HUDEP-2 (cell line): Measurements from ENCODE around the gene PCDH1.

Experiments
- DNase-seq, 76 experiments: peaks; one replicate each; lab custom pipeline; 2025; ENCODE audit not compliant: unreplicated experiment in 76 of 76; lab: John Stamatoyannopoulos, UW

The PCDH1 gene

DNA sequence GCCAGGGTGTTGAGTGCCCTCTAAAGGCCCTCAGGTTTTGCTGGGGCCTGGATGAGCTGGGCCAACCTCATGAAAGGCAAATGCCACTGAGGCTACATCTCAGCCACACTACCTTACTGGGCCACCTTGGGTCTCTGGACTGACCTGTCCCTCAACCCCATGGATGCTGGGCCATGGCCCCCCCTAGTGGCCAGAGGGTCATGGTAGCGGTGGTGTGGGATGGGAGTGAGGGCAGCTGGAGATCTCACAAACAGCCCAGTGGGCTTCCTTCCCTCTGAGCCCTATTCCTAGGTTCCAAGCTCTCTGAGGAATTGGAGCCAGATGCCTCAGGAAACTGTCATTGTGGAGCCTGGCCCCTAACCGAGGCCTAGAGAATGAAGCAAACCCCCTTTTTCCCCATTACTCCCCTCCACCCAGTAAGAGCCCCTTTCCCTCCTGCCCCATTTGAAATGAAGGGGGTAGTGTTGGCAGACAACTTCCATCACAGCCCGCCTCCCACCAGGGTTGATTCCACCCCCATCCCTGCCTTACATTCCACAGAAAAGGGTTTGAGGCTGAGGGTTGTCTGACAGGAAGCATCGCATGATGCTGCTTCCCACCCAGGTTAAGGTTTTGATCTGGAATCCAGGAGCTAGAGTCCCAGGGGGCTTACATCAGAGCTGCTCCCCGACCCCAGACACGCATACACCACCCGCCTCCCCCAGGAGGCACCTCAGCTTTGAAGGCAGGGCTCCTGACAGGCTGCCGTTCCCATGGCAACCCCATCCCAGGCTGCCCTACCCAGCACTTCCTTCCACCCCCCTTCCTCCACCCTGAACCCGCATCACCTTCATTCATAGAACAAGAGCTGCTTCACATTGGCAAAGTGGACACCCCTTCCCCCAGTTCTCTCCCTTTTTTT, 63.9 kb downstream of the PCDH1 start:
- peak in 39 of 76 experiments; percentile 2 to 61 (median 19) for DNase-seq

- DNase-seq, result no peak
Measured at GRCh38 chr5:141812512-141812911, 65.7 kb downstream of the PCDH1 start.

DNA sequence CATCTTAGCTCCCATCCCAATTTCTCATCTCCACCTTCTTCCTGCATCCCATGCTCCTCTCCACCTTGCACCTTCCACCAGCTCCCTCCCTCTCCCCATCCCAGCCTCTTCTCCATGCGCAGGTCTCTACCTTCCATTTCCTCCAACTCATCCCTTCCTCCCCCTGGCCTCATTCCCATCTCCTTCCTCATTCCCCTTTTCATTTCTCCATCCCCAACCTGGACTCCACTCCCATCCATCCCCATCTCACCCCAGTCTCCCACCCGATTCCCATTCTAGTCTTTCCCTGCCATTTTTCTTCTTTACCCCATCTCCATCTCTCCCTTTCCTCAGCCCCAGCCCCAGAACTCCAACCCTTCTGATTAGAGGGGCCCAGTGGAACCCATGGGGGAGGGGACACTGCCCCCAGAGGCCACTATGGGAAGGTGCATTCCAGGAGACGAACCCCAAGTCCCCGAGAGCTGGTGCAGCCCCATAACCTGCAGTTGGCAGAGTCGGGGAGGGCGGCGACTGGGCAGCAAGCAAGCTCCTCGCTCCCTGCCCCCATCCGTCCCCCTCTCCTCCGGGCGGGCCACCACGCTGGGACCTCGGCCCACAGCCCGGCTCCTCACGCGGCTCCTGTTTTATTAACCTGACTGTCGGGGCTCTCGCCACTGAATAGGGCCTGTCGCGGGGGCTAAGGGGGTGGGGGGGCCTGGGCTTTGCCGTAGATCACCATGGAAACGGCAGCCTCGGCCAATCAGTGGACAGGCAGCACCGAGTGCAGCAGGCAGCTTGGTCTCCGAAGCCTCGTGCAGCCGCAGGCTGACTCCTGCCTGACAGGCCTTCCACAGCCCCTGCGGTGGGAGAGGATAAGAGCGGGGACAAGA, 66.7 kb downstream of the PCDH1 start:
- peak in 4 of 76 experiments; percentile 1 to 5 (median 2) for DNase-seq

- no peak for DNase-seq
Measured at GRCh38 chr5:141810702-141811101, 67.5 kb downstream of the PCDH1 start.

DNA sequence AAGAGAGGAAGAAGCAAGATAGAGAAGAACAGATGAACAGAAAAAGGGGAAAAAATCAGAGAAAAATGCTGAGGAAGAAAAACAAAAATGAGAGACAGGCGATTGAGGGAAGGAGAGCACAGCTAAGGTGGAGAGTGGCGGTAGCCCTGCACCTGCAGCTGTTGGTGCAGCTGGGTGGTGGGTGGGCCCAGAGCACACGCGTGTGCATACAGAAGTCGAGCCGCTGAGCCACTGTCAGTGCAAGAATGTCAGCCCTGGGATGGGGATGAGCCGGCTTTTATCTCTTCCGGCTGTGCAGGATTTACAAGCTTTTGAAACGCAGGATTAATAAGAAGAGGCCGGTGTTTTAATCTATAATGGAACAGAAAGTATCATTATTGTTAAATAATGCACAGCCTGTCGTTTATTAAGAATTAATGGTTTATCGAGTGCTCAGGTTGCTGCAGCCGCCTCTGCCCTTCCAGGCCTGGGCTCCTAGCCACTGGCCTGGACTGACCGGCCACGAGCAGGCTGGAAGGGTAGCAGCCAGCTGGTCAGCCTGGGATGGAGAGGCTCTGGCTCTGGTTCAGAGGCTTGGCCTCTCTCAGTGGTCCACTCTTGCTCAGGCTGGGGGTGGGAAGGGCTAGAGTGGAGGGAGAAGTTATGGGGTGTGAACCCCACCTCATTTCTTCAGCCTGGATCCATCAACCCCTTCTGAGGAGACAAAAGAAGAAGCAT, 68.7 kb downstream of the PCDH1 start:
- no peak for DNase-seq

DNA sequence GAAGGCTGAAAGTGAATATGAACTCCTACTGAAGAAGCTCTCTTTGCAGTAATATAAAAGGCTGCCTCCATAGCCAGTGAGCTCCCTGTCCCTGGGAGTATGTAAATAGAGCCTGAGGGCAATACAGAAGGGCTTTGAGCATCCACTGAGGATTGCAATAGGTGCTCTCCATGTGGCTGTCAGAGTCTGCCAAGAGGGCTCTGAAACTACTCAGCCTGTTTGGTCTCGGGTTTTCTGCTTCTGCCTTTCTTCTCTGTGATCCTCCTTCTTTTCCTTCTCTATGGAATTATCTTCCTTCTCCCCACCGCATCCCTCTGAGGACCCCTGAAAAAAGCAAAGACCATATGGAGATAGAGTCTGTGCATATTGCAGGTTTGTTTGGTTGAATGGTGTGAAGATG, 69.4 kb downstream of the PCDH1 start:
- no peak for DNase-seq

DNA sequence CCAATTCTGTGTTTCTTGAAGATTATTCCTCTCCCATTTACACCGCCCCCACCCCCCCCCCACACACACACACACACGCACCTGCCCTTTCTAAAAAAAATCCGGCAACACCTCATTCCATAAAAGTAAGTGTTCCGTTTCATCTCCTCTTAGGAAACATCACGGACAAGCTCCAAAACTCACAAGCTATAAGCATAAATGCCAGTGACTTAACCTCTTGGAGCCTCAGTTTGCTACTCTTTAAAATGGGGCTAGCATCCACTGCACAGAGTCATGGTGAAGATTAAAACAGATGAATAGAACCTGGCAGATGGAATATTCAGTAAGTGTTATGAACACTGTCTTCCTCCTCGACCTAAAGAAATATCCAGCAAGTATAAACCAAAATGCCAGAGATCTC, 70.5 kb downstream of the PCDH1 start:
- no peak for DNase-seq

DNA sequence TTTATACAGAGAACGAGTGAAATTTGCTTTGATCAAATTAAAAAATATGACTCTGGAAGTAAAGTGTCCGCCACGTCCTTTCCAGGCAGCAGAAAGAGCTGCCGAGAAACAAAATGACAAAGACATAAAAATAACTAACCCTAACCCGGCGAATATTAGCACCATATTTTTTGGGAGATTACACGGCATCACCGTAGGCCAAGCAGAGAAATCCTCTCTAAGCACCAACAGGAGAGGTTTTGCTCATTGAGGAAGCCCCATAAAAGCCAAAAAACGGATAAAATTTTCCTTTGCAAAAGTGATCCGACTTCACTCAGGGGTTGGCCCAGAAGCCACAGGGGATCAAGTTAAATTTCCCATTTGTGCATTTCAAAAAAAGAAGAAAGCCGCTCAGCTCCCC, 70.9 kb downstream of the PCDH1 start:
- no peak for DNase-seq

DNA sequence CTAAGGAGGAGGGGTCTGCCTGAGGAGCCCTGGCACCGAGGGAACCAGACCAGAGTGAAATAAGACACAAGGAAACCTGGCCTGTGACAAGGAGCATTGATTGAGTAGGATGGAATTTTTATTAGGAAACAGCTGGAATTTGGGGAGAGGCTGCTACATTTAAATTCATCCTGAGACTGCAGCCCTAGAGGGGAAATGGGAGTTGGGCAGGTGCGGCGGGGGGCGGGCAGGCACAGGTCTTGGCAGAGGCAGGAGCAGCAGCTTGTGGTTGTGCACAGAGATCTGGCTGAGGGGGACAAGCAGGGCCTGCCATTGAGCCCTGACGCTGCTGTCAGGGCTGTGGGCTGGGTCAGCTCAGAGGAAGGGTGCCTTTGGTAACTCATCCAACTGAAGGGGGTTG, 71.6 kb downstream of the PCDH1 start:
- DNase-seq, result no peak

DNA sequence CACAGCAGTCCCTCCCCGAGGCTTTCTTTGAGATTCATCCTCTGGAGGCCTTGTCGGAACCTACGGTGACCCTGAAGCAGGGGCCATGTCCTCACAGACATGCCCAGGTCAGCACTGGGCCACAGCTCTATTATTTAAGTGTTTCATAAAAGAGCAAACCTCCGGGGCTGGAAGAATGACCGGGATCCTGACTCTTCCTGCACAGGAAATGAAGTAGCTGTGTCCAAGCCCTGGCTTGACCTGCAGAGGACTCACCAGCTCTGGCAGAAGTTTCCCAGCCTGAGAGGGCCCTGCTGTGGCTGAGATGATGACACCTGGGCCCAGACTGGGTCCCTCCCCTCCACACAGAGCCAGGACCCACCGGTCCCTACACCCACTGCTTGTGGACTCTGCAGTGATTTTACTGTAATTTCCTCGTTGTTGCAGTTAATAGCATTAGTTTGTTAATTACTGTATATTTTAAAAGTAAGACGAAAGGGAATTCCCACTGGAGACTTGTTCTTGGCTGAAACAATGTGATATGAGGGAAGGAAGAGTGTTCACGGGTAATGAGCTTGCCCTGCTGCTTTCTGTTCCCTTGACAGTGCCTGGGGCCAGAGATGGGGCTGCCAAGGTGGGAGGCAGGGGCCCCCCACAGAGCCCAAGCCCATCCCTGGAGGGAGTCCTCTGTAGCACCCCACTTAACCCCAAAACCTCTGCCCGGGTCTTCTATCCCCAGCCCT, 72.2 kb downstream of the PCDH1 start:
- no peak for DNase-seq

- no peak for DNase-seq
Measured at GRCh38 chr5:141804475-141804874, 73.7 kb downstream of the PCDH1 start.
